Gastrocnemius medialis (tissue), 4 donors: ENCODE results near the gene SORBS1. TPM values are rescaled to one million over a fixed set of nuclear protein-coding genes. Genes with fewer than 3 reads are reported as not detected.

Source experiments
- ATAC-seq, 2 donors: fragments of 150-250 bp; one replicate each; pipeline ENCODE4 v1.9.1; 2016
- DNase-seq, 2 donors: peaks; one replicate each; pipeline ENCODE4 v3.0.0-alpha.2; 2019
- H3K27ac ChIP-seq, 4 donors: fragments of 200-600 bp; sonication (generic); 1 replicate in 1 of 4; 2 replicates in 3 of 4; pipeline ENCODE4 v1.5.1; 2016 to 2018; ENCODE audit warnings: mild to moderate bottlenecking in 2 of 4, moderate library complexity in 1 of 4
- H3K27me3 ChIP-seq, 3 donors: fragments of 200-600 bp; sonication (generic) in 2 of 3; 1 replicate in 1 of 3; 2 replicates in 2 of 3; pipeline versions ENCODE4 v1.5.1 to v1.6.0; 2016 to 2019; ENCODE audit warnings: mild to moderate bottlenecking in 1 of 3, moderate library complexity in 1 of 3
- H3K36me3 ChIP-seq, 2 donors: fragments of 200-600 bp; sonication (generic) in 1 of 2; one replicate each; pipeline ENCODE4 v1.5.1; 2017 to 2018
- H3K4me1 ChIP-seq, 2 donors: fragments of 200-600 bp; sonication (generic) in 1 of 2; one replicate each; pipeline ENCODE4 v1.5.1; 2016 to 2017; ENCODE audit warnings: mild to moderate bottlenecking in 2 of 2
- H3K4me3 ChIP-seq, 4 donors: fragments of 200-600 bp; sonication (generic) in 3 of 4; 1 replicate in 1 of 4; 2 replicates in 3 of 4; pipeline ENCODE4 v1.5.1; 2016 to 2019; ENCODE audit warnings: mild to moderate bottlenecking in 2 of 4
- H3K9me3 ChIP-seq, 3 donors: fragments of 200-600 bp; sonication (generic) in 2 of 3; 1 replicate in 1 of 3; 2 replicates in 2 of 3; pipeline ENCODE4 v1.5.1; 2016 to 2019
- CTCF ChIP-seq, 5 experiments: fragments of 450-650 bp in 3 of 5; fragments of 200-600 bp in 2 of 5; sonication (generic) in 2 of 5; IDR thresholded peaks in 4 of 5; conservative IDR thresholded peaks in 1 of 5; 1 replicate in 4 of 5; 2 replicates in 1 of 5; pipeline ENCODE4 v1.5.1; 2016 to 2019; ENCODE audit warnings: antibody characterized with exemption in 5 of 5, mild to moderate bottlenecking in 3 of 5, moderate library complexity in 3 of 5
- POLR2A ChIP-seq, 2 donors: fragments of 450-650 bp; IDR thresholded peaks; one replicate each; pipeline ENCODE4 v1.6.1; 2017; ENCODE audit warnings: antibody characterized with exemption in 2 of 2, mild to moderate bottlenecking in 2 of 2, moderate library complexity in 2 of 2
- in situ Hi-C, 4 donors: fragments of 200-750 bp; cut with MboI; loops; one replicate each; pipeline versions ENCODE4 v1.15.0 to v1.8.0; 2017; ENCODE audit warnings: low sequenced_read_pairs in 4 of 4
- intact Hi-C: fragments of 100-400 bp; cut with DNase I; formaldehyde crosslinking; loops from one replicate; pipeline ENCODE4 v1.15.1; 2023; ENCODE audit warnings: low total_unique reads
- total RNA-seq, 4 donors: library from RNA; depleted of rRNA; stranded (reverse); fragments of >200 nt; gene quantifications; one replicate each; pipeline versions ENCODE4 v1.1.0 to v1.2.3, GENCODE V29; 2016

SORBS1 gene
- total RNA-seq, 4 donors from 2014 or later: 146 to 331 (median 186) TPM

GRCh38 chr10:95405655-95406054, 155.5 kb downstream of the SORBS1 start:
- intact Hi-C loops: loop anchor here (1.0 to 5.0 kb wide), 2 partner anchors 10 to 118 kb away; no protein-coding TSS in a partner anchor

GRCh38 chr10:95404864-95405263, 156.3 kb downstream of the SORBS1 start:
- in situ Hi-C loops (no loop called here), intact Hi-C loops (loop anchor here (5.0 kb wide), 1 partner anchor 118 kb away; no protein-coding TSS in a partner anchor)
- no peak overlapping the region for H3K4me3 ChIP-seq
- no peaks in the 10 kb centered on the region for H3K9me3 ChIP-seq
- no peak for TF ChIP-seq POLR2A (IDR thresholded peaks at IDR 0.05)
- no peak for TF ChIP-seq CTCF (IDR thresholded peaks at IDR 0.05 in 4 of 5, conservative IDR thresholded peaks at IDR 0.05 in 1 of 5)
- DNase-seq (no peak), ATAC-seq (no peak)
- peak overlapping the region; percentile 91 to 98 (median 97) for H3K27ac ChIP-seq
- no peaks in the 10 kb centered on the region for H3K27me3 ChIP-seq
- peaks cover 56 to 58% of the 10 kb centered on the region in 2 donors for H3K4me1 ChIP-seq
- peaks cover 0 to 39% of the 10 kb centered on the region in 2 donors for H3K36me3 ChIP-seq

More at GRCh38 chr10:95405655-95406054, 155.5 kb downstream of the SORBS1 start:
- no peaks in the 10 kb centered on the region for H3K27me3 ChIP-seq
- H3K27ac ChIP-seq: peak overlapping the region; percentile 91 to 98 (median 97)
- peaks cover 63 to 66% of the 10 kb centered on the region in 2 donors for H3K4me1 ChIP-seq
- in situ Hi-C loops: no loop called here
- TF ChIP-seq CTCF (IDR thresholded peaks at IDR 0.05 in 4 of 5, conservative IDR thresholded peaks at IDR 0.05 in 1 of 5): no peak
- no peak for TF ChIP-seq POLR2A (IDR thresholded peaks at IDR 0.05)
- peaks cover 0 to 40% of the 10 kb centered on the region in 2 donors for H3K36me3 ChIP-seq
- no peak for DNase-seq
- H3K4me3 ChIP-seq: no peak overlapping the region
- no peaks in the 10 kb centered on the region for H3K9me3 ChIP-seq
- ATAC-seq: peak in 1 of 2 donors; percentile 41

- no peak for DNase-seq
- H3K36me3 ChIP-seq: peaks cover 0 to 42% of the 10 kb centered on the region in 2 donors
- ATAC-seq: no peak
- no peak for TF ChIP-seq CTCF (IDR thresholded peaks at IDR 0.05 in 4 of 5, conservative IDR thresholded peaks at IDR 0.05 in 1 of 5)
- no peak for TF ChIP-seq POLR2A (IDR thresholded peaks at IDR 0.05)
- no peaks in the 10 kb centered on the region for H3K27me3 ChIP-seq
- in situ Hi-C loops (no loop called here), intact Hi-C loops (no loop called here)
- H3K4me3 ChIP-seq: no peak overlapping the region
- no peaks in the 10 kb centered on the region for H3K9me3 ChIP-seq
- H3K4me1 ChIP-seq: peaks cover 51 to 54% of the 10 kb centered on the region in 2 donors
- H3K27ac ChIP-seq: peak overlapping the region; percentile 91 to 98 (median 97)
Observed at GRCh38 chr10:95404462-95404858, 156.7 kb downstream of the SORBS1 start.

GRCh38 chr10:95403700-95404461, 157.3 kb downstream of the SORBS1 start:
- intact Hi-C loops: no loop called here
- in situ Hi-C loops: no loop called here
- Histone ChIP-seq H3K27ac (peak overlapping the region; percentile 91 to 98 (median 97)), H3K36me3 (peaks cover 0 to 48% of the 10 kb centered on the region in 2 donors), H3K9me3 (no peaks in the 10 kb centered on the region), H3K4me3 (no peak overlapping the region), H3K4me1 (peaks cover 46 to 48% of the 10 kb centered on the region in 2 donors), H3K27me3 (no peaks in the 10 kb centered on the region)
- TF ChIP-seq POLR2A (IDR thresholded peaks at IDR 0.05): no peak
- TF ChIP-seq CTCF (IDR thresholded peaks at IDR 0.05 in 4 of 5, conservative IDR thresholded peaks at IDR 0.05 in 1 of 5): no peak
- DNase-seq (no peak), ATAC-seq (no peak)
